Stimulated activated CD4-positive, alpha-beta T cell treated with anti-CD3 and anti-CD28 coated beads, TNF-alpha, amount 100 ng/mL, for 48 hours (primary cell): ENCODE data around the gene DLEC1.
A peak's percentile ranks its signal among the peaks of the same experiment; 100 is the strongest.
"Not testable (repeated sequence)": the region's sequence is repeated elsewhere in the genome, so short reads cannot be mapped to it uniquely, and the experiment has no call there.

Experiments used
- DNase-seq, 3 donors: peaks; one replicate each; pipeline ENCODE4 v3.0.0-alpha.2; 2020; ENCODE audit warnings: low read depth in 3 of 3

Gene DLEC1

GRCh38 chr3:38120693-38121450, 81.9 kb downstream of the DLEC1 start:
- DNase-seq: no peak

GRCh38 chr3:38121451-38121831, 82.4 kb downstream of the DLEC1 start:
- DNase-seq: no peak

- no peak for DNase-seq
Observed at GRCh38 chr3:38121832-38122461, 82.9 kb downstream of the DLEC1 start.

- DNase-seq: no peak
Observed at GRCh38 chr3:38122712-38123290, 83.8 kb downstream of the DLEC1 start.

- no peak for DNase-seq
Observed at GRCh38 chr3:38124324-38125122, 85.5 kb downstream of the DLEC1 start.

GRCh38 chr3:38125305-38126120, 86.5 kb downstream of the DLEC1 start:
- no peak for DNase-seq

- DNase-seq: no peak
Observed at GRCh38 chr3:38126121-38126892, 87.3 kb downstream of the DLEC1 start.

GRCh38 chr3:38127611-38128302, 88.7 kb downstream of the DLEC1 start:
- DNase-seq: no peak

GRCh38 chr3:38128303-38128655, 89.3 kb downstream of the DLEC1 start:
- DNase-seq: no peak

- DNase-seq: no peak
Observed at GRCh38 chr3:38129058-38129457, 90.0 kb downstream of the DLEC1 start.

- no peak for DNase-seq
Observed at GRCh38 chr3:38130631-38131065, 91.6 kb downstream of the DLEC1 start.

GRCh38 chr3:38131621-38132369, 92.8 kb downstream of the DLEC1 start:
- no peak for DNase-seq

GRCh38 chr3:38133209-38133556, 94.2 kb downstream of the DLEC1 start:
- DNase-seq: no peak

- DNase-seq: no peak
Observed at GRCh38 chr3:38133557-38134405, 94.8 kb downstream of the DLEC1 start.

- DNase-seq: not testable (repeated sequence)
Observed at GRCh38 chr3:38134517-38135143, 95.6 kb downstream of the DLEC1 start.

- DNase-seq: not testable (repeated sequence)
Observed at GRCh38 chr3:38135621-38136277, 96.7 kb downstream of the DLEC1 start.

GRCh38 chr3:38136393-38136776, 97.4 kb downstream of the DLEC1 start:
- DNase-seq: peak in 1 of 3 donors; percentile 15
